HFFc6 (cell line): ENCODE measurements around the gene TSPYL1. TPM values are rescaled to one million over a fixed set of nuclear protein-coding genes. Genes with fewer than 3 reads are reported as not detected.

Experiments used
- DNase-seq: peaks from one replicate; pipeline ENCODE4 v3.0.0-alpha.2; 2018
- H3K27ac Mint-ChIP-seq: 2 replicates; pipeline ENCODE4 v1.8.0; 2020; ENCODE audit warnings: mild to moderate bottlenecking, mixed read lengths
- H3K27me3 Mint-ChIP-seq: 2 replicates; pipeline ENCODE4 v1.8.0; 2021; ENCODE audit warnings: mild to moderate bottlenecking, moderate library complexity, mixed read lengths; ENCODE audit not compliant: insufficient read depth
- H3K36me3 Mint-ChIP-seq: 2 replicates; pipeline ENCODE4 v1.8.0; 2021; ENCODE audit warnings: low read depth, mixed read lengths
- H3K4me1 Mint-ChIP-seq: 2 replicates; pipeline ENCODE4 v1.8.0; 2020; ENCODE audit warnings: low read depth, mixed read lengths
- H3K4me3 Mint-ChIP-seq: 2 replicates; pipeline ENCODE4 v1.8.0; 2020; ENCODE audit warnings: mild to moderate bottlenecking, moderate library complexity, mixed read lengths
- H3K9me3 Mint-ChIP-seq: 2 replicates; pipeline ENCODE4 v1.8.0; 2020; ENCODE audit warnings: mild to moderate bottlenecking, mixed read lengths
- total RNA-seq, 6 experiments: library from RNA; stranded (reverse); fragmentation: NEBNext Ultra II Directional; extraction: Animal tissue kit (Norgen Biotek cat#: 25700); gene quantifications; 2 replicates in 1 of 6; 3 replicates in 5 of 6; pipeline ENCODE4 v1.2.3, GENCODE V29; 2021
- TF ChIP-seq, protein P1 (sequence below): fragments of 200-600 bp; sonication (generic); IDR thresholded peaks from 2 replicates; pipeline ENCODE4 v1.5.0; 2021; ENCODE audit warnings: antibody characterized with exemption, mild to moderate bottlenecking

TSPYL1 gene
- total RNA-seq, 6 experiments from 2014 or later: 106 to 132 (median 114) TPM

DNA sequence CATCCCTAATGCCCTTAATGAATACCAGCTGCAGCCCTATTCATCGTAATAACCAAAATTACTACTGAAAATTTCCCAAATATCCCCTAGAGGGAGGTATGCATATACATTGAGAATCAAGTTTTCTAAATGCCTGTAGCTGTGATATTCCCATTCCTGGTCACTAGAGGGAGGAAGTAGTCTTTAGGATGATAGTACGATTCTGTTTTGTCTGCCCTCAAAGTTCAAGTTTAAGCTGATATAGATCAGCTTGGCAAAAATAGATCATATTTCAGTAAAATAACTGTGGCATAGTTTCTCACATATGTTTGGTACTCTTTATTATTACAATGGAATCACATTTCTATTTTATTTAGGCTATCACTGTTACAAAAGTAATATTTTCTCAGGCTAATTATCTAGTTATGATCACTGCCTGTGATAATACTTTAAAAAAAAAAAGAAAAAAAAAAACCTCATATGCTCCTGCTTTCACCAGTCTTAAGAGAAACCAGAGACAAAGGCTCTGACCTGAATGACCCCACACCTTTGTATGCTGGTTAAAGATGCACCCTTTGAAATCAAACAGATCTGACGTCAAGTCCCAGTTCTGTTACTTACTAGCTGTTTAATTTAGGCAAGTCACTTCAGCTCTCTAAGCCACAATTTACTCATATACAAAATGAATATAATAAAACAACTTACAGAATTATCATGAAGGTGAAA lies 11.0 kb downstream of the TSPYL1 start:
- DNase-seq: peak; percentile 84
- TF ChIP-seq, protein P1, sequence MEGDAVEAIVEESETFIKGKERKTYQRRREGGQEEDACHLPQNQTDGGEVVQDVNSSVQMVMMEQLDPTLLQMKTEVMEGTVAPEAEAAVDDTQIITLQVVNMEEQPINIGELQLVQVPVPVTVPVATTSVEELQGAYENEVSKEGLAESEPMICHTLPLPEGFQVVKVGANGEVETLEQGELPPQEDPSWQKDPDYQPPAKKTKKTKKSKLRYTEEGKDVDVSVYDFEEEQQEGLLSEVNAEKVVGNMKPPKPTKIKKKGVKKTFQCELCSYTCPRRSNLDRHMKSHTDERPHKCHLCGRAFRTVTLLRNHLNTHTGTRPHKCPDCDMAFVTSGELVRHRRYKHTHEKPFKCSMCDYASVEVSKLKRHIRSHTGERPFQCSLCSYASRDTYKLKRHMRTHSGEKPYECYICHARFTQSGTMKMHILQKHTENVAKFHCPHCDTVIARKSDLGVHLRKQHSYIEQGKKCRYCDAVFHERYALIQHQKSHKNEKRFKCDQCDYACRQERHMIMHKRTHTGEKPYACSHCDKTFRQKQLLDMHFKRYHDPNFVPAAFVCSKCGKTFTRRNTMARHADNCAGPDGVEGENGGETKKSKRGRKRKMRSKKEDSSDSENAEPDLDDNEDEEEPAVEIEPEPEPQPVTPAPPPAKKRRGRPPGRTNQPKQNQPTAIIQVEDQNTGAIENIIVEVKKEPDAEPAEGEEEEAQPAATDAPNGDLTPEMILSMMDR: peak; percentile 95
- Mint-ChIP-seq H3K4me3 (no peak overlapping the region; the same call in 1 of the 2 replicates), H3K9me3 (peaks cover 9% of the 10 kb centered on the region), H3K27me3 (no peaks in the 10 kb centered on the region; the same call in 1 of the 2 replicates), H3K27ac (peak overlapping the region; percentile 48), H3K4me1 (peaks cover 48% of the 10 kb centered on the region), H3K36me3 (peaks cover 16% of the 10 kb centered on the region)

DNA sequence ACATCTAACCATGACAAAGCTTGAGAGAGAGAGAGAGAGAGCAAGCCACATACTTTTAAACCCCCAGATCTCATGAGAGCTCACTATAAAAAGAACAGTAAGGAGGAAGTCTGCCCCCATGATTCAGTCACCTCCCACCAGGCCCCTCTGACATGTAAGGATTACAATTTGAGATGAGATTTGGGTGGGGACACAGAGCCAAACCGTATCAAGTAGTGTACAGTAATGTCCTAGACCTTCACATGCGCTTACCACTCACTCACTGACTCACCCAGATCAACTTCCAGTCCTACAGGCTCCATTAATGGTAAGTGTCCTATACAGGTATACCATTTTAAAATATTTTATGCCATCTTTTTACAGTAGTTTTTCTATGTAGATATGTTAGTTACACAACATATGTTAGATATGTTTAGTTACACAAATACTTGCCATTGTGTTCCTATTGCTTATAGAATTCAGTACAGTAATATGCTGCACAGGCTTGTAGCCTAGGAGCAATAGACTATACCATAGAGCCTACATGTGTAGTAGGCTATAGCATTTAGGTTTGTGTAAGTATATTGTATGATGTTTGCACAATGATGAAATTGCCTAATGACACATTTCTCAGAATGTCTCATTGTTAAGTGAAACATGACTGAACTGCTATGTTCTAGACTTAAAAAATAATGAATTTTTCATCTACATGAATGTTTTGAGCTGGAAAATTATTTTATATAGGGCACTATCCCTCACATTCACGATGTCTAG lies 11.7 kb downstream of the TSPYL1 start:
- peaks cover 48% of the 10 kb centered on the region for H3K4me1 Mint-ChIP-seq
- TF ChIP-seq, protein P1: no peak
- H3K9me3 Mint-ChIP-seq: peaks cover 16% of the 10 kb centered on the region
- H3K4me3 Mint-ChIP-seq: peak overlapping the region; percentile 4; the same call in 1 of the 2 replicates
- H3K27ac Mint-ChIP-seq: peak overlapping the region; percentile 70
- no peaks in the 10 kb centered on the region; the same call in 1 of the 2 replicates for H3K27me3 Mint-ChIP-seq
- DNase-seq: no peak
- H3K36me3 Mint-ChIP-seq: peaks cover 23% of the 10 kb centered on the region

DNA sequence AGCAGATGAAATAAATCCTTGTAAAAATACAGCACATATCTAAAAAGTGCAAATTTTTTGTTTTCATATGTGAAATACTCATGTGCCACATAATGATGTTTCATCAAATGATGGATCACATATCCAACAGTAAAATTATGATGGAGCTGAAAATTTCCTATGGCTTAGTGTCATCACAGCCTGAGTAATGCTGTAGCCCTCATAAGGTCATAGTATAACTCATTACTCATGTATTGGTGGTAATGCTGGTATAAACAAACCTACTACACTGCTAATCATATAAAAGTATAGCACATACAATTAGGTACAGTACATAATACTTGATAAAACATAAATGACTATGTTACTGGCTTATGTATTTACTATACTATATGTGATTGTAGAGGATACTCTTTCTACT lies 12.9 kb downstream of the TSPYL1 start:
- no peaks in the 10 kb centered on the region; the same call in 1 of the 2 replicates for H3K27me3 Mint-ChIP-seq
- H3K9me3 Mint-ChIP-seq: peaks cover 20% of the 10 kb centered on the region
- no peak overlapping the region for H3K4me3 Mint-ChIP-seq
- H3K27ac Mint-ChIP-seq: no peak overlapping the region; the same call in 1 of the 2 replicates
- H3K4me1 Mint-ChIP-seq: peaks cover 53% of the 10 kb centered on the region
- peaks cover 35% of the 10 kb centered on the region for H3K36me3 Mint-ChIP-seq
- DNase-seq: peak; percentile 65
- TF ChIP-seq, protein P1: no peak

DNA sequence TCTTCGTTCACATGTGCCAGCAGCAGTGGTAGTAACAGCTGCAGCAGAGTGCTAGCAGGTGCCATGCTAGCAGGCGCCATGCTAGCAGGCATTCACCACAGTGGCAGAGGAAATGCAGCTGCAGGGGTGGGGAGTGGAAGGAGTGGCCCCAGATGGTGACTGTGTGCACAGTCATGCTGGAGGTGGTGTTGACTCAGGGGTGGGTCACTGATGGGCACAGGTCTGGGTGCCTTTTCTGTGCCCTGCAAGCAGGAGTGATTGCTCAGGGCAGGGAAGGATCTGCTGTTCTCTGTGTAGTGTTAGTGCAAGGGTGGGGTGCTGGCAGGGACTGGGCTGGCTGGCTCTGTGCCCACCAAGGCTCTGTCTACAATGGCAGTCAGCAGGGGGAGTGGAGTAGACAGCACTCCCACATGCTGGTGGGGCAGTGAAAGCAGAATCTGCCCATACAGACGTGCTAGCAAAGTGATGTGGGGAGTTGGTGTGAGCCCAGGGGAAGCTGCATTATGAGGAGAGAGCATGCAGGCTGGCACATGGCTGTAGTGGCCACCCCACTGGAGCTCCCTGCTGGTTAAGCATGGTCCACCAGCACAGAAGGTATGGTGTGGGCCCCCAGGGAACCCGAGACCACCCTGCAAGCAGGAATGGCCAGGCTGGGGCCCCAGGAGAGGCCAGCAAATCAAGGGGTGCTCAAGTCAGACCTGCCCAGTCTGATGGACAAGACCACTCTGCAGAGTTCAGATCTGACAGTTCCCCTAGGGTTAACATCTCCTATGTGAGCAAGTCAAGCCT lies 14.5 kb downstream of the TSPYL1 start:
- TF ChIP-seq, protein P1: 0 out of 2 replicates have a peak, but pooled peaks have one; percentile 6
- Mint-ChIP-seq H3K36me3 (peaks cover 42% of the 10 kb centered on the region), H3K27ac (peak overlapping the region; percentile 34; the same call in 1 of the 2 replicates), H3K27me3 (no peaks in the 10 kb centered on the region; the same call in 1 of the 2 replicates), H3K4me3 (no peak overlapping the region; the same call in 1 of the 2 replicates), H3K9me3 (peaks cover 20% of the 10 kb centered on the region), H3K4me1 (peaks cover 65% of the 10 kb centered on the region)
- DNase-seq: peak; percentile 39

DNA sequence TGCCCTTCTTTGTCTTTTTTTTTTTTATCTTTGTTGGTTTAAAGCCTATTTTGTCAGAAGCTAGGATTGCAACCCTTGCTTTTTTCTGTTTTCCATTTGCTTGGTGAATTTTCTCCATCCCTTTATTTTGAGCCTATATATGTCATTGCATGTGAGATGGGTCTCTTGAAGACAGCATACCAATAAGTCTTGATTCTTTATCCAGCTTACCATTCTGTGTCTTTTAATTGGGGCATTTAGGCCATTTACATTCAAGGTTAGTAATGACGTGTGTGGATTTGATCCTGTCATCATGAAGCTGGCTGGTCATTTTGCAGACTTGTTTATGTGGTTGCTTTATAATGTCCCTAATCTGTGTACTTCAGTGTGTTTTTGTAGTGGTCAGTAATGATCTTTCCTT lies 16.4 kb downstream of the TSPYL1 start:
- Mint-ChIP-seq H3K27me3 (no peaks in the 10 kb centered on the region; the same call in 1 of the 2 replicates), H3K4me1 (peaks cover 63% of the 10 kb centered on the region), H3K9me3 (peaks cover 20% of the 10 kb centered on the region), H3K27ac (no peak overlapping the region), H3K36me3 (peaks cover 48% of the 10 kb centered on the region), H3K4me3 (no peak overlapping the region)
- no peak for DNase-seq
- TF ChIP-seq, protein P1: no peak
